Right atrium auricular region (tissue), 2 donors: ENCODE measurements around the gene PKP2. TPM values are rescaled to one million over a fixed set of nuclear protein-coding genes. Genes with fewer than 3 reads are reported as not detected.
"Not testable (repeated sequence)": the region's sequence is repeated elsewhere in the genome, so short reads cannot be mapped to it uniquely, and the experiment has no call there.

Source experiments
- DNase-seq: peaks from one replicate; pipeline ENCODE4 v3.0.0-alpha.2; 2019; ENCODE audit warnings: low spot score
- H3K27ac ChIP-seq, 2 donors: fragments of 200-600 bp; sonication (generic); 1 replicate in 1 of 2; 2 replicates in 1 of 2; pipeline ENCODE4 v1.5.1; 2016 to 2019
- H3K27me3 ChIP-seq, 2 donors: fragments of 200-600 bp; sonication (generic); one replicate each; pipeline versions ENCODE4 v1.5.1 to v1.6.0; 2017 to 2019
- H3K36me3 ChIP-seq: fragments of 200-600 bp; sonication (generic); one replicate; pipeline ENCODE4 v1.5.1; 2016
- H3K4me1 ChIP-seq, 2 donors: fragments of 200-600 bp; sonication (generic); one replicate each; pipeline versions ENCODE4 v1.5.1 to v1.6.0; 2017 to 2019
- H3K4me3 ChIP-seq, 2 donors: fragments of 200-600 bp; sonication (generic); 1 replicate in 1 of 2; 2 replicates in 1 of 2; pipeline ENCODE4 v1.5.1; 2017 to 2019; ENCODE audit warnings: mild to moderate bottlenecking in 1 of 2, moderate library complexity in 1 of 2
- H3K9me3 ChIP-seq, 2 donors: fragments of 200-600 bp; sonication (generic); one replicate each; pipeline ENCODE4 v1.5.1; 2019
- total RNA-seq, 2 donors: library from RNA; depleted of rRNA; stranded (reverse); fragments of >200 nt; gene quantifications; one replicate each; pipeline ENCODE4 v1.1.0, GENCODE V29; 2016
- TF ChIP-seq, protein P1 (sequence below), 2 donors: fragments of 200-600 bp; sonication (generic); IDR thresholded peaks; one replicate each; pipeline ENCODE4 v1.5.1; 2019; ENCODE audit warnings: antibody characterized with exemption in 2 of 2

The PKP2 gene
- total RNA-seq, 2 donors from 2014 or later: 195 to 271 TPM

DNA sequence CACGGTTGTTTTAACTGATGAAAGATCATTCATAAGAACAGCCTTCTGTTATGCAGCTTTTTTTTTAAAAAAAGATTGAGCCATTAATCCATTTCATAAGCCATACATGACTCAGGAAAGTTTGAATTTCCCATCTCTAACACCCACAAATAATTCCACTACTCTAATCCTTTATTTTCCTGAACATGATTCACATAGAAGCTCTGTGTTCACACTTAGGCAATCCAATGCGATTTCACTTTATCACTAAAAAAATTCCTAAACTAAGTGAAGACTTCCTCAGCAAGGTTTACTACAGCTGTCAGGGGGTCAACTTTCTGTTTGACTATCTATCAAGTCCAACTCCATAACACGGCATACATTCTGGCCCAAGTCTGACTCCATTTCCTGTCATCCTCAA lies 25.9 kb downstream of the PKP2 start:
- peaks cover 51% of the 10 kb centered on the region for H3K36me3 ChIP-seq
- H3K27ac ChIP-seq: peak overlapping the region; percentile 8 to 42
- no peaks in the 10 kb centered on the region for H3K9me3 ChIP-seq
- TF ChIP-seq, protein P1, sequence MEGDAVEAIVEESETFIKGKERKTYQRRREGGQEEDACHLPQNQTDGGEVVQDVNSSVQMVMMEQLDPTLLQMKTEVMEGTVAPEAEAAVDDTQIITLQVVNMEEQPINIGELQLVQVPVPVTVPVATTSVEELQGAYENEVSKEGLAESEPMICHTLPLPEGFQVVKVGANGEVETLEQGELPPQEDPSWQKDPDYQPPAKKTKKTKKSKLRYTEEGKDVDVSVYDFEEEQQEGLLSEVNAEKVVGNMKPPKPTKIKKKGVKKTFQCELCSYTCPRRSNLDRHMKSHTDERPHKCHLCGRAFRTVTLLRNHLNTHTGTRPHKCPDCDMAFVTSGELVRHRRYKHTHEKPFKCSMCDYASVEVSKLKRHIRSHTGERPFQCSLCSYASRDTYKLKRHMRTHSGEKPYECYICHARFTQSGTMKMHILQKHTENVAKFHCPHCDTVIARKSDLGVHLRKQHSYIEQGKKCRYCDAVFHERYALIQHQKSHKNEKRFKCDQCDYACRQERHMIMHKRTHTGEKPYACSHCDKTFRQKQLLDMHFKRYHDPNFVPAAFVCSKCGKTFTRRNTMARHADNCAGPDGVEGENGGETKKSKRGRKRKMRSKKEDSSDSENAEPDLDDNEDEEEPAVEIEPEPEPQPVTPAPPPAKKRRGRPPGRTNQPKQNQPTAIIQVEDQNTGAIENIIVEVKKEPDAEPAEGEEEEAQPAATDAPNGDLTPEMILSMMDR (IDR thresholded peaks at IDR 0.05): no peak
- no peak for DNase-seq
- no peak overlapping the region for H3K4me3 ChIP-seq
- H3K27me3 ChIP-seq: no peaks in the 10 kb centered on the region
- peaks cover 0 to 21% of the 10 kb centered on the region in 2 donors for H3K4me1 ChIP-seq

DNA sequence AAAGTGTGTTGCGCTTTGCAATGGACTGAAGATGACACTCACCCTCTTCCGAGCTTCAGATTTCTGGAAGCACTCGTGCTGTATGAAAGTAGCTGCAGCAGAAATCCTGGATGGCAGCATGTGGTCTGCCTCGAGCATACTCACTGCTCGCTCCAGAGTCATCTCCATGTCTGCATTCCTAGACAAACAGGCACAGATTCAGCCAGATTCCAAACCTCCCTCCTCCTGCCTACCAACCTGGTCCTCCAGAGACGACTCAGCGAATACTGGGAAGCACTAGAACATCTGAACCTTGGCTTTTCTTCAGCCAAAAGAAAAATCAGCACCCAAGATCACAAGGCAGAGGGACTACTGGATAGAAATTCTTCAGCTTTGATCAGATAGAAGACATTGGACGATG lies 27.7 kb downstream of the PKP2 start:
- Histone ChIP-seq H3K4me3 (no peak overlapping the region), H3K27ac (no peak overlapping the region), H3K36me3 (peaks cover 60% of the 10 kb centered on the region), H3K9me3 (no peaks in the 10 kb centered on the region), H3K4me1 (peaks cover 0 to 14% of the 10 kb centered on the region in 2 donors), H3K27me3 (no peaks in the 10 kb centered on the region)
- no peak for DNase-seq
- TF ChIP-seq, protein P1 (IDR thresholded peaks at IDR 0.05): no peak

DNA sequence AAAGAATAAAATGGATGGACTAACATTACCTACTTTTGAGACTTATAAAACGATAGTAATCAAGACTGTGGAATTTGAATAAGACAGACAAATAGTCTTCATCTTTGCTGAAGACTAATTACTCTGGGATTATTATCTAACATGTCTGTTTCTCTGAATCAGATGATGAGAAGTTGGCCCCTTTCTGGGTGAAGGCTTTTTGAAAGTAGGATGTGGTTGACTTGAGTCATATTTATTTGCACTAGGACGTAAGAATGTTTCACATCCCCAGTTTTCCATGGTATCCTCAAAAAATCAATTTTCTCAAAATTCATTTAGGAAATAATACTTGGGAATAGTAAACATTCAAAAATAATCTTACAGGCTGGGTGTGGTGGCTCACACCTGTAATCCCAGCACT lies 31.8 kb downstream of the PKP2 start:
- Histone ChIP-seq H3K27ac (no peak overlapping the region), H3K4me1 (peaks cover 0 to 5% of the 10 kb centered on the region in 2 donors), H3K36me3 (peaks cover 36% of the 10 kb centered on the region), H3K27me3 (no peaks in the 10 kb centered on the region), H3K9me3 (no peaks in the 10 kb centered on the region), H3K4me3 (no peak overlapping the region)
- TF ChIP-seq, protein P1 (IDR thresholded peaks at IDR 0.05): no peak
- DNase-seq: no peak

DNA sequence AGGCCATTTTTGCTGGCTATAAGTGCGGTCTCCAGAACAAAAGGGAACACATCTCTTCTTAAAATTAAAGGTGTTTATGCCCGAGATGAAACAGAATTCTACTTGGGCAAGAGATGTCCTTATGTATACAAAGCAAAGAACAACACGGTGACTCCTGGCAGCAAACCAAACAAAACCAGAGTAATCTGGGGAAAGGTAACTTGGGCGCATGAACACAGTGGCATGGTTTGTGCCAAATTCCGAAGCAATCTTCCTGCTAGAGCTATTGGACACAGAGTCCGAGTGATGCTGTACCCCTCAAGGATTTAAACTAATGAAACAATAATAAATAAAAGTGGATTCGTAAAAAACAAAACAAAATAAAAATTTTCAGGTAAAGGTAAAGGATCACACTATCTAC lies 33.4 kb downstream of the PKP2 start:
- Histone ChIP-seq H3K9me3 (no peaks in the 10 kb centered on the region), H3K27ac (peak overlapping the region in 1 of 2 donors; percentile 5), H3K4me1 (peaks cover 0 to 10% of the 10 kb centered on the region in 2 donors), H3K4me3 (no peak overlapping the region), H3K36me3 (peaks cover 26% of the 10 kb centered on the region), H3K27me3 (no peaks in the 10 kb centered on the region)
- DNase-seq: no peak
- TF ChIP-seq, protein P1 (IDR thresholded peaks at IDR 0.05): no peak

DNA sequence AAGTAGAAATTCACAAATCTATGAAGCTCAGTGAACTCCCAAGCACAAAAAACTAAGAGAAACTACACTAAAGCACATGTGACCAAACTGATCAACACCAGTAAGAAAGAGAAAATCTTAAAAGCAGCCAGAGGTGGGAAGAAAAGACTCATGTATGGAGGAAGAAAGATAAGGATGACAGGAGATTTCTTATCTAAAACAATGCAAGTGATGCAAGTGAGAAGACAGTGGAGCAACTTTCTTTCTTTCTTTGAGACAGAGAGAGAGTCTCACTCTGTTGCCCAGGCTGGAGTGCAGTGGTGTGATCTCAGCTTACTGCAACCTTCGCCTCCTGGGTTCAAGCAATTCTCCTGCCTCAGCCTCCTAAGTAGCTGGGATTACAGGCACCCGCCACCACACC lies 34.9 kb downstream of the PKP2 start:
- not testable (repeated sequence) for H3K9me3 ChIP-seq, DNase-seq, H3K27me3 ChIP-seq, H3K4me3 ChIP-seq, H3K27ac ChIP-seq, H3K4me1 ChIP-seq
- H3K36me3 ChIP-seq: peaks cover 11% of the 10 kb centered on the region

DNA sequence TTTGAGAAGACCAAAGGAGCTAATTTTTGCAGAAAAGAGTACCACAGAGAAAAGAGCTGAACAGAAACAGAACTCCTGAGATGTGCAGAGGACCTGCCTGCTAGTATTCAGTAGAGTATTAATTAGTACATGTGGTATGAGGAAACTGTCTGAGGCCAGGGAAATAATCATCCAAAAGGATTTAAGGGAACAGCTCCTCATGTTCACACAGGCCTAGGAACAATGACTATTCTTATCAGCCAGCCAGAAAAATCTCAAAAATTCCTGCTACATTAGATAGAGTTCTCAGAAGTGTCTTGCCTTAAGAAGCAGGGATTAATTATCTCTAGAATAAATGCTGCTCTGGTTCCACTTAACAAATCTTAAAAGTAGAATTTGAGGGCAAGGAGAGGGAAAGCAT lies 36.4 kb downstream of the PKP2 start:
- no peak for DNase-seq
- Histone ChIP-seq H3K4me1 (peaks cover 0 to 10% of the 10 kb centered on the region in 2 donors), H3K9me3 (no peaks in the 10 kb centered on the region), H3K36me3 (peaks cover 4% of the 10 kb centered on the region), H3K27ac (no peak overlapping the region), H3K4me3 (no peak overlapping the region), H3K27me3 (no peaks in the 10 kb centered on the region)
- TF ChIP-seq, protein P1 (IDR thresholded peaks at IDR 0.05): no peak
